ENCODE data around the gene SMARCA2.

Gene SMARCA2

GRCh38 chr9:2191609-2191972, 176.4 kb downstream of the SMARCA2 start:
- H2AFZ ChIP-seq (ENCODE audit: low read depth, low read length, severe bottlenecking) = no peak overlapping the region
- H3F3A ChIP-seq (ENCODE audit: insufficient read depth) = no peaks in the 10 kb centered on the region
- no peak overlapping the region for H3K4me3 ChIP-seq (ENCODE audit: insufficient read depth, low read length, poor library complexity, severe bottlenecking)
- no peaks in the 10 kb centered on the region for H3K36me3 ChIP-seq (ENCODE audit: low read length)
- H4K20me1 ChIP-seq (ENCODE audit: low read depth, low read length) = no peaks in the 10 kb centered on the region
- no peak overlapping the region for H3K27ac ChIP-seq (ENCODE audit: low read depth, low read length)
- H3K9me2 ChIP-seq (replicated peaks; ENCODE audit: insufficient read depth, low read length) = no peaks in the 10 kb centered on the region
- no peak overlapping the region for H3K9ac ChIP-seq (ENCODE audit: low read length)
- H3K9me3 ChIP-seq (ENCODE audit: insufficient read depth, low read length) = no peaks in the 10 kb centered on the region
- no peak overlapping the region for H3K4me2 ChIP-seq (ENCODE audit: low read depth, low read length, poor library complexity, severe bottlenecking)
- H3K27me3 ChIP-seq (ENCODE audit: low read length) = no peaks in the 10 kb centered on the region
- no peak for TF ChIP-seq EZH2phosphoT487 (conservative IDR thresholded peaks at IDR 0.05; ENCODE audit: low read length)
- TF ChIP-seq CTCF (IDR thresholded peaks at IDR 0.05; ENCODE audit: insufficient read depth, low read length, poor library complexity, severe bottlenecking) = no peak
- no peaks in the 10 kb centered on the region for H3K79me2 ChIP-seq (ENCODE audit: insufficient read depth, low read length)

- H3K4me2 ChIP-seq (ENCODE audit: low read depth, low read length, poor library complexity, severe bottlenecking) = no peak overlapping the region
- H3K9me3 ChIP-seq (ENCODE audit: insufficient read depth, low read length) = no peaks in the 10 kb centered on the region
- H3K36me3 ChIP-seq (ENCODE audit: low read length) = no peaks in the 10 kb centered on the region
- no peaks in the 10 kb centered on the region for H3K9me2 ChIP-seq (replicated peaks; ENCODE audit: insufficient read depth, low read length)
- no peak overlapping the region for H2AFZ ChIP-seq (ENCODE audit: low read depth, low read length, severe bottlenecking)
- TF ChIP-seq CTCF (IDR thresholded peaks at IDR 0.05; ENCODE audit: insufficient read depth, low read length, poor library complexity, severe bottlenecking) (no peak), EZH2phosphoT487 (conservative IDR thresholded peaks at IDR 0.05; ENCODE audit: low read length) (no peak)
- no peaks in the 10 kb centered on the region for H3F3A ChIP-seq (ENCODE audit: insufficient read depth)
- H4K20me1 ChIP-seq (ENCODE audit: low read depth, low read length) = no peaks in the 10 kb centered on the region
- H3K27me3 ChIP-seq (ENCODE audit: low read length) = no peaks in the 10 kb centered on the region
- H3K9ac ChIP-seq (ENCODE audit: low read length) = no peak overlapping the region
- H3K27ac ChIP-seq (ENCODE audit: low read depth, low read length) = no peak overlapping the region
- H3K4me3 ChIP-seq (ENCODE audit: insufficient read depth, low read length, poor library complexity, severe bottlenecking) = no peak overlapping the region
- no peaks in the 10 kb centered on the region for H3K79me2 ChIP-seq (ENCODE audit: insufficient read depth, low read length)
Measured at GRCh38 chr9:2192356-2192979, 177.3 kb downstream of the SMARCA2 start.

- Histone ChIP-seq H3K9me3 (ENCODE audit: insufficient read depth, low read length) (no peaks in the 10 kb centered on the region), H3K79me2 (ENCODE audit: insufficient read depth, low read length) (no peaks in the 10 kb centered on the region), H3K36me3 (ENCODE audit: low read length) (no peaks in the 10 kb centered on the region), H2AFZ (ENCODE audit: low read depth, low read length, severe bottlenecking) (no peak overlapping the region), H3K9me2 (replicated peaks; ENCODE audit: insufficient read depth, low read length) (no peaks in the 10 kb centered on the region), H3K27me3 (ENCODE audit: low read length) (no peaks in the 10 kb centered on the region), H3K9ac (ENCODE audit: low read length) (no peak overlapping the region), H3K4me2 (ENCODE audit: low read depth, low read length, poor library complexity, severe bottlenecking) (no peak overlapping the region), H3F3A (ENCODE audit: insufficient read depth) (no peaks in the 10 kb centered on the region), H4K20me1 (ENCODE audit: low read depth, low read length) (no peaks in the 10 kb centered on the region), H3K27ac (ENCODE audit: low read depth, low read length) (no peak overlapping the region), H3K4me3 (ENCODE audit: insufficient read depth, low read length, poor library complexity, severe bottlenecking) (no peak overlapping the region)
- TF ChIP-seq CTCF (IDR thresholded peaks at IDR 0.05; ENCODE audit: insufficient read depth, low read length, poor library complexity, severe bottlenecking) (no peak), EZH2phosphoT487 (conservative IDR thresholded peaks at IDR 0.05; ENCODE audit: low read length) (no peak)
Measured at GRCh38 chr9:2193552-2193951, 178.4 kb downstream of the SMARCA2 start.

All from SU-DHL-6 (cell line).